ENCODE results near the gene WFDC2. TPM values are rescaled to one million over a fixed set of nuclear protein-coding genes. Genes with fewer than 3 reads are reported as not detected.

WFDC2 gene
- total and polyA plus RNA-seq, 2 of the 8 experiments (the other 6 are each of a cell fraction or from before 2014, with no cell fraction given), result 77.9 to 137 TPM

DNA sequence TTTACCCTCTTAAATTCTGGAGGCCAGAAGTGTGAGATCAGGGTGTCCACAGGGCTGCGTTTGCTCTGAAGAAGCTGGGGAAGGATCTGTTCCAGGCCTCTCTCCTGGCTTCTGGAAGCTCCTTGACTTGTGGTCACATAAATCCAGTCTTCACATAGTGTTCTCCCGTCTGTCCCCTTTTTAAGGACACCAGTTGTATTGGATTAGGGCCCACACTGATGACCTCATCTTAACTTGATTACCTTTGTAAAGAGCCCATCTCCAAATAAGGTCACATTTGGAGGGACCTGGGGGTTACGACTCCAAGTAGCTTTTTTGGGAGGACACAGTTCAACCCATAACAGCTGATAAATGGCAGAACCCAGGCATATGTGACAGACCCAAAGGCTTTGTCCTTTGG is 20.0 kb upstream of the WFDC2 start (continued):
- TF ChIP-seq, protein P1, sequence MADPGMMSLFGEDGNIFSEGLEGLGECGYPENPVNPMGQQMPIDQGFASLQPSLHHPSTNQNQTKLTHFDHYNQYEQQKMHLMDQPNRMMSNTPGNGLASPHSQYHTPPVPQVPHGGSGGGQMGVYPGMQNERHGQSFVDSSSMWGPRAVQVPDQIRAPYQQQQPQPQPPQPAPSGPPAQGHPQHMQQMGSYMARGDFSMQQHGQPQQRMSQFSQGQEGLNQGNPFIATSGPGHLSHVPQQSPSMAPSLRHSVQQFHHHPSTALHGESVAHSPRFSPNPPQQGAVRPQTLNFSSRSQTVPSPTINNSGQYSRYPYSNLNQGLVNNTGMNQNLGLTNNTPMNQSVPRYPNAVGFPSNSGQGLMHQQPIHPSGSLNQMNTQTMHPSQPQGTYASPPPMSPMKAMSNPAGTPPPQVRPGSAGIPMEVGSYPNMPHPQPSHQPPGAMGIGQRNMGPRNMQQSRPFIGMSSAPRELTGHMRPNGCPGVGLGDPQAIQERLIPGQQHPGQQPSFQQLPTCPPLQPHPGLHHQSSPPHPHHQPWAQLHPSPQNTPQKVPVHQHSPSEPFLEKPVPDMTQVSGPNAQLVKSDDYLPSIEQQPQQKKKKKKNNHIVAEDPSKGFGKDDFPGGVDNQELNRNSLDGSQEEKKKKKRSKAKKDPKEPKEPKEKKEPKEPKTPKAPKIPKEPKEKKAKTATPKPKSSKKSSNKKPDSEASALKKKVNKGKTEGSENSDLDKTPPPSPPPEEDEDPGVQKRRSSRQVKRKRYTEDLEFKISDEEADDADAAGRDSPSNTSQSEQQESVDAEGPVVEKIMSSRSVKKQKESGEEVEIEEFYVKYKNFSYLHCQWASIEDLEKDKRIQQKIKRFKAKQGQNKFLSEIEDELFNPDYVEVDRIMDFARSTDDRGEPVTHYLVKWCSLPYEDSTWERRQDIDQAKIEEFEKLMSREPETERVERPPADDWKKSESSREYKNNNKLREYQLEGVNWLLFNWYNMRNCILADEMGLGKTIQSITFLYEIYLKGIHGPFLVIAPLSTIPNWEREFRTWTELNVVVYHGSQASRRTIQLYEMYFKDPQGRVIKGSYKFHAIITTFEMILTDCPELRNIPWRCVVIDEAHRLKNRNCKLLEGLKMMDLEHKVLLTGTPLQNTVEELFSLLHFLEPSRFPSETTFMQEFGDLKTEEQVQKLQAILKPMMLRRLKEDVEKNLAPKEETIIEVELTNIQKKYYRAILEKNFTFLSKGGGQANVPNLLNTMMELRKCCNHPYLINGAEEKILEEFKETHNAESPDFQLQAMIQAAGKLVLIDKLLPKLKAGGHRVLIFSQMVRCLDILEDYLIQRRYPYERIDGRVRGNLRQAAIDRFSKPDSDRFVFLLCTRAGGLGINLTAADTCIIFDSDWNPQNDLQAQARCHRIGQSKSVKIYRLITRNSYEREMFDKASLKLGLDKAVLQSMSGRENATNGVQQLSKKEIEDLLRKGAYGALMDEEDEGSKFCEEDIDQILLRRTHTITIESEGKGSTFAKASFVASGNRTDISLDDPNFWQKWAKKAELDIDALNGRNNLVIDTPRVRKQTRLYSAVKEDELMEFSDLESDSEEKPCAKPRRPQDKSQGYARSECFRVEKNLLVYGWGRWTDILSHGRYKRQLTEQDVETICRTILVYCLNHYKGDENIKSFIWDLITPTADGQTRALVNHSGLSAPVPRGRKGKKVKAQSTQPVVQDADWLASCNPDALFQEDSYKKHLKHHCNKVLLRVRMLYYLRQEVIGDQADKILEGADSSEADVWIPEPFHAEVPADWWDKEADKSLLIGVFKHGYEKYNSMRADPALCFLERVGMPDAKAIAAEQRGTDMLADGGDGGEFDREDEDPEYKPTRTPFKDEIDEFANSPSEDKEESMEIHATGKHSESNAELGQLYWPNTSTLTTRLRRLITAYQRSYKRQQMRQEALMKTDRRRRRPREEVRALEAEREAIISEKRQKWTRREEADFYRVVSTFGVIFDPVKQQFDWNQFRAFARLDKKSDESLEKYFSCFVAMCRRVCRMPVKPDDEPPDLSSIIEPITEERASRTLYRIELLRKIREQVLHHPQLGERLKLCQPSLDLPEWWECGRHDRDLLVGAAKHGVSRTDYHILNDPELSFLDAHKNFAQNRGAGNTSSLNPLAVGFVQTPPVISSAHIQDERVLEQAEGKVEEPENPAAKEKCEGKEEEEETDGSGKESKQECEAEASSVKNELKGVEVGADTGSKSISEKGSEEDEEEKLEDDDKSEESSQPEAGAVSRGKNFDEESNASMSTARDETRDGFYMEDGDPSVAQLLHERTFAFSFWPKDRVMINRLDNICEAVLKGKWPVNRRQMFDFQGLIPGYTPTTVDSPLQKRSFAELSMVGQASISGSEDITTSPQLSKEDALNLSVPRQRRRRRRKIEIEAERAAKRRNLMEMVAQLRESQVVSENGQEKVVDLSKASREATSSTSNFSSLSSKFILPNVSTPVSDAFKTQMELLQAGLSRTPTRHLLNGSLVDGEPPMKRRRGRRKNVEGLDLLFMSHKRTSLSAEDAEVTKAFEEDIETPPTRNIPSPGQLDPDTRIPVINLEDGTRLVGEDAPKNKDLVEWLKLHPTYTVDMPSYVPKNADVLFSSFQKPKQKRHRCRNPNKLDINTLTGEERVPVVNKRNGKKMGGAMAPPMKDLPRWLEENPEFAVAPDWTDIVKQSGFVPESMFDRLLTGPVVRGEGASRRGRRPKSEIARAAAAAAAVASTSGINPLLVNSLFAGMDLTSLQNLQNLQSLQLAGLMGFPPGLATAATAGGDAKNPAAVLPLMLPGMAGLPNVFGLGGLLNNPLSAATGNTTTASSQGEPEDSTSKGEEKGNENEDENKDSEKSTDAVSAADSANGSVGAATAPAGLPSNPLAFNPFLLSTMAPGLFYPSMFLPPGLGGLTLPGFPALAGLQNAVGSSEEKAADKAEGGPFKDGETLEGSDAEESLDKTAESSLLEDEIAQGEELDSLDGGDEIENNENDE (IDR thresholded peaks at IDR 0.05; ENCODE audit: insufficient replicate concordance, low read length), result no peak
- TF ChIP-seq SRF (IDR thresholded peaks at IDR 0.05; ENCODE audit: low read depth, low read length), result peak; percentile 65; the same call in 1 of the 2 replicates
- peak; percentile 87 for TF ChIP-seq CREB1 (IDR thresholded peaks at IDR 0.05)
- TF ChIP-seq TBP (IDR thresholded peaks at IDR 0.05; ENCODE audit: low read depth, low read length), result no peak
- no peak for TF ChIP-seq RNF2 (IDR thresholded peaks at IDR 0.05; ENCODE audit: borderline replicate concordance, low read depth, low read length, missing control alignments, poor library complexity, severe bottlenecking)
- TF ChIP-seq TEAD4 (IDR thresholded peaks at IDR 0.05; ENCODE audit: low read depth, low read length), result no peak
- no peak for TF ChIP-seq ASH2L (IDR thresholded peaks at IDR 0.05; ENCODE audit: low read length)
- no peak for TF ChIP-seq FOSL1 (IDR thresholded peaks at IDR 0.05; ENCODE audit: insufficient read depth, low read depth, low read length)
- no peak for TF ChIP-seq RFX5 (IDR thresholded peaks at IDR 0.05; ENCODE audit: borderline replicate concordance, low read depth, low read length)
- TF ChIP-seq, protein P2, sequence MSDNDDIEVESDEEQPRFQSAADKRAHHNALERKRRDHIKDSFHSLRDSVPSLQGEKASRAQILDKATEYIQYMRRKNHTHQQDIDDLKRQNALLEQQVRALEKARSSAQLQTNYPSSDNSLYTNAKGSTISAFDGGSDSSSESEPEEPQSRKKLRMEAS (IDR thresholded peaks at IDR 0.05), result no peak

Measured in H1 (cell line).